Measurements from ENCODE around the gene DENND4C.
"Not testable (repeated sequence)": the region's sequence is repeated elsewhere in the genome, so short reads cannot be mapped to it uniquely, and the experiment has no call there.

Gene DENND4C

GRCh38 chr9:19223724-19224123 is 6.8 kb upstream of the DENND4C start:
- in situ Hi-C loops (cut with HindIII; ENCODE audit: low sequenced_read_pairs), result no loop called here

DNA sequence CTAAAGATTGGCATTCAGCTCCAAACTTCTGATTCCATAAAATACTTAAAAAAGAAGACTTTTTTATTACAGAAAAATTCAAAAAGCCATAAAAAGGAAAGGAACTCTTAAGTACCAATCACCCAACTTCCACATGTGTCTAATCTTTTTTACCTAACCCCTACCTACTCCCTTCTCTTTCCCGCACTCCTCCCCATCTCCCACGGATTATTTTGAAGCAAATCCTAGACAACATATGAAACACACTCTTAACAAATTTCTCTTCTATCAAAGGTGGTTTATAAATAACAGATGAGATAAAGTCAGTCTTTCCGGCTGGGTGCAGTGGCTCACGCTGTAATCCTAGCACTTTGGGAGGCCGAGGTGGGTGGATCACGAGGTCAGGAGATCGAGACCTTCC is 5.9 kb upstream of the DENND4C start:
- in situ Hi-C loops (cut with HindIII; ENCODE audit: low sequenced_read_pairs), result no loop called here

DNA sequence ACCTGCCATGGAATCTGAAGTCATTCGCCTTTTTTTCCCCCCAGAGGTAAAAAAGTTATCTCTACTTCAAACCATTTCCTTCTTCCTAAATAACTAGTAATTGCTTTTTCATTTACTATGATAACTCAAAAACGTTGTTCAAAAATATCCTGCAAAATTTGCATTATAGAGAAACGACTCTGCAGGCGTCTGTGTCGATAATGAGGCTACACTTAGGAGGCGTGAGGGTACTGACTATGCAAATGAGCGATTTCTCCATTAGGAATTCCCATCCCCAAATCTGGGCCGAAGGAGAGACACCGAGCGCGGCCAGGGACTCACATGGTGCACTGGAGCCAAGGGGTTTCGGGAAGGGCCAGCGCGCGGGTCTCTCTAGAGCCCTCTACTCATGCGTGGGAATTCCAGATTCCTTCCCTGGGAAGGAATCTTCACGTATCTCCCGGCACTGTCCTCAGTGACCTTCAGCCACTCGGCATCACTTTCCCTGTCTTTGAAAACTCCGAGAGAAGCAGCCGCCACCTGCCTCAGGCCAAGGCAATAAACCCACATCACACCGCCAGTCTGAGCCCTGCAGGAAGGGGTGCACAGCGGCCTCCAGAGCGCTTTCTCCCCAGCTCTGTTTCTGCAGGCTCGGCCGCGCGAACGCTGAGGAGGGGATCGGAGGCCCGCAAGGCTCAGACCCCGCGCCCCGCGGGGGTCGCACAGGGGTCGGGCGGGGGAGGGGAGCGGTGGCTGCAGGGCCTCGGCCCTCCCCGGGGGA is 718 bp upstream of the DENND4C start:
- in situ Hi-C loops (cut with HindIII; ENCODE audit: low sequenced_read_pairs), result loop anchor here (5.0 kb wide), 1 partner anchor 102 kb away; the partner anchor contains the start of gene PLIN2

DNA sequence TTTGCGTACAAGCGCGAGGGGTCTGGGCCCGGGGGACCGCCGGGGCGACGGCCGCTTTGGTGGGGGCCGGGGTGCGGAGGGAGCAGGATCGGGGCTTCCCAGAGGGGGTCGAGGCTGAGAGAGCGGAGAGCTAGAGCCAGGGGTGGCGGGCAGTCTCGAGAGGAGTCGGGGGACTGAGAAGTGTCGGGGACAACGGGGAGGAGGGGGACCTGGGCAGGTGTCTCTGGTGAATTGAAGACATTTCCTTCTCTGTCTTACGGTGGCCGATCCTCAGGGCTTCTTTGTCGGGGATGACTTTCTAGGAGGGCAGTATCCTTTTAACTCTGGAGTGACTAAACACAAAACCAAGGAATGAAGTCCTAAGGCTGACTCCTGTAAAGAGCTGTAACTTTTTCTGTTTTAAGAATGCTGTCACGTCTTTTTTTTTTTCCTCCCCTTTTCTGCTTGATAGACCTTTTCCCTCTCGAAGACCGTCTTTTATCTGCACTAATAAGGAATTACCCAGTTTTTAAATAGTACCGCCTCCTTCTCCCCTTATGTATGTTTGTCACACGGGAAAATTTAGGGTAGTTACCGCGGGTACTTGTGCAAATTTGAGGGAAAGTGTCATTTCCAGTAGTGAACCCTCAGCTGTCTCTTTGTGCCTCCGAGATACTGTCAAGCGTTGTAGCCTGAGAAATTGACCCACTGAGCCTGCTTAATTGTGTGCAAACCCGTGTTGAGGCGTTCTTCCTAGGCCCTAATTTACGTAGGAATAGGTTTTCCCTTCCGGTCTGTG is 822 bp downstream of the DENND4C start:
- in situ Hi-C loops (cut with HindIII; ENCODE audit: low sequenced_read_pairs), result loop anchor here (5.0 kb wide), 1 partner anchor 104 kb away; the partner anchor contains the start of gene PLIN2

- in situ Hi-C loops (cut with HindIII; ENCODE audit: low sequenced_read_pairs), result loop anchor here (5.0 kb wide), 1 partner anchor 105 kb away; the partner anchor contains the start of gene PLIN2
Measured at GRCh38 chr9:19231904-19232822, 1.7 kb downstream of the DENND4C start.

GRCh38 chr9:19232823-19233194 is 2.3 kb downstream of the DENND4C start:
- in situ Hi-C loops (cut with HindIII; ENCODE audit: low sequenced_read_pairs), result loop anchor here (5.0 kb wide), 1 partner anchor 106 kb away; the partner anchor contains the start of gene PLIN2

- in situ Hi-C loops (cut with HindIII; ENCODE audit: low sequenced_read_pairs), result loop anchor here (5.0 kb wide), 1 partner anchor 106 kb away; the partner anchor contains the start of gene PLIN2
Measured at GRCh38 chr9:19233344-19233743, 2.9 kb downstream of the DENND4C start.

GRCh38 chr9:19239955-19240354 is 9.5 kb downstream of the DENND4C start:
- in situ Hi-C loops (cut with HindIII; ENCODE audit: low sequenced_read_pairs), result no loop called here

- in situ Hi-C loops (cut with HindIII; ENCODE audit: low sequenced_read_pairs), result no loop called here
Measured at GRCh38 chr9:19241728-19242127, 11.2 kb downstream of the DENND4C start.

DNA sequence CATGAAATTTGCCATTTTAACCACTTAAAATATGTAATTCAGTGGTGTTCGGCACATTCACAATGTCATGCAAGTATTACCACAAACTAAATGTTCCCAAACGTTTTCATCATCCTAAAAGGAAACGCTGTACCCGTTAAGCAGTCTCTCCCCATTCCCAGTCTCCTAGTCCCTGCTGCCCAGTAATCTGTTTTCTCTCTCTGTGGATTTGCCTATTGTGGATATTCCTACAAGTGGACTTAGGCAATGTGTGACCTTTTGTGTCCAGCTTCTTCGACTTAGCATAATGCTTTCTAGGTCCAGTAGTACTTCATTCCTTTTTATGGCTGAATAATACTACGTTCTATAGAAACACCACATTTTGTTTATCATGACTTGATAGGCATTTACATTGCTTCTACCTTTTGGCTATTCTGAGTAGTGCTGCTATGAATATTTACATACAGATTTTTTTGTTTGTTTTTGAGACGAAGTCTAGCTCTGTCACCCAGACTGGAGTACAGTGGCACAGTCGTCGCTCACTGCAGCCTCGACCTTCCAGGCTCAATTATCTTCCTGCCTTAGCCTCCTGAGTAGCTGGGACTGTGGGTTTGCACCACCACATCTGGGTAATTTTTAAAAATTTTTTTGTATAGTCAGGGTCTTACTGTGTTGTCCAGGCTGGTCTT is 13.0 kb downstream of the DENND4C start:
- in situ Hi-C loops (cut with HindIII; ENCODE audit: low sequenced_read_pairs), result no loop called here

DNA sequence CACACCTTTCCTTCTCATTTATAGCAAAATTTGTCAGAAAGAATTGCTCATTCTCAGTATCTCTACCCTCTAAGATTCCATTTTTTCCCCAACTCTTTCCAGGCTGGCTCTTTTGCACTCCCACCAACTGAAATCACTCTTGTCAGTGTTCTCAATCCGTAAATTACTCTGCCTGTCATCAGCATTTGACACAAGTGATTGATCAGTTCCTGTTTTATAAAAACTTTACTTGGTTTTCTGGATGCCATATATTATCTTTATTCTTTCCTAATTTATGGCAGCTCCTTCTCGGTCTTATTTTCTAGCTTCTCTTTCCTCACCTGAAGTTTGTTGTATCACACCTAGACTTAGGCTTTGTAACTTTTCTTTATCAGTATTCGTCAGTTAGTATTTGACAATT is 16.4 kb downstream of the DENND4C start:
- in situ Hi-C loops (cut with HindIII; ENCODE audit: low sequenced_read_pairs), result no loop called here

GRCh38 chr9:19247420-19247819 is 16.9 kb downstream of the DENND4C start:
- in situ Hi-C loops (cut with HindIII; ENCODE audit: low sequenced_read_pairs), result no loop called here

GRCh38 chr9:19250346-19250745 is 19.9 kb downstream of the DENND4C start:
- in situ Hi-C loops (cut with HindIII; ENCODE audit: low sequenced_read_pairs), result not testable (repeated sequence)

- in situ Hi-C loops (cut with HindIII; ENCODE audit: low sequenced_read_pairs), result not testable (repeated sequence)
Measured at GRCh38 chr9:19251203-19251602, 20.7 kb downstream of the DENND4C start.

GRCh38 chr9:19251622-19252021 is 21.1 kb downstream of the DENND4C start:
- in situ Hi-C loops (cut with HindIII; ENCODE audit: low sequenced_read_pairs), result not testable (repeated sequence)

DNA sequence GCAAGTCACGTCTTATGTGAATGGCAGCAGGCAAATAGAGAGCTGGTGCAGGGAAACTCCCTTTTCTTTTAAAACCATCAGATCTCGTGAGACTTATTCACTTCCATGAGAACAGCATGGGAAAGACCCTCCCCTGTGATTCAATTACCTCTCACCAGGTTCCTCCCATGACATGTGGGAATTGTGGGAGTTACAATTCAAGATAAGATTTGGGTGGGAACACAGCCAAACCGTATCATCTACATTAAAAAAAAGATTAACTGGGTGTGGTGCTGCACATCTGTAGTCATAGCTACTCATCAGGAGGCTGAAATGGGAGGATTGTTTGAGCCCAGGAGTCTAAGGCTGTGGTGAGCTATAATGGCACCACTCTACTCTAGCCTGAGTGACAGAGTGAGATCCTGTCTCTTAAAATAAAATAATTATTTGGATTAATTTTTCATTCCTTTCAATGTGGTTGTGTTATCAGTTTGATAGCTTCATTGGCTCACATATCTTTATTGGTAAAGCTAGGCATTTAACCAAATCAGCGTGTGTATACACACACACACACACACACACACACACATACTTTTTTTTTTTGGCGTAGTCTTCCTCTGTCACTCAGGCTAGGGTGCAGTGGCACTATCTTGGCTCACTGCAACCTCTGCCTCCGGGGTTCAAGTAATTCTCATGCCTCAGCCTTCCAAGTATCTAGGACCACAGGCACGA is 21.8 kb downstream of the DENND4C start:
- in situ Hi-C loops (cut with HindIII; ENCODE audit: low sequenced_read_pairs), result no loop called here

DNA sequence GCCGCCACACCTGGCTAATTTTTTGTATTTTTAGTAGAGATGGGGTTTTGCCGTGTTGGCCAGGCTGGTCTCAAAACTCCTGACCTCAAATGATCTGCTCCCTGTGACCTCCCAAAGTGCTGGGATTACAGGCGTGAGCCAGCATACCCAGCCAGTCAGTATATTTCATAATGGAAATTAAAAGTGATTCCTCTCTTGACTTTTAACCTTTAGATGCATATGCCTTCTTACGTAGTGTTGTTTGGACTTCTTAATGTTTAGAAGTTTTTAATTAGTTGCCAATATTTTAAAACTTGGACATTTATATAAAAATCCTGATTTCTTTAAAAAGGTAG is 22.4 kb downstream of the DENND4C start:
- in situ Hi-C loops (cut with HindIII; ENCODE audit: low sequenced_read_pairs), result no loop called here

- in situ Hi-C loops (cut with HindIII; ENCODE audit: low sequenced_read_pairs), result no loop called here
Measured at GRCh38 chr9:19255112-19255511, 24.6 kb downstream of the DENND4C start.

- in situ Hi-C loops (cut with HindIII; ENCODE audit: low sequenced_read_pairs), result no loop called here
Measured at GRCh38 chr9:19255821-19256220, 25.3 kb downstream of the DENND4C start.

All from endothelial cell of hepatic sinusoid (primary cell).